H9 (cell line): ENCODE data around the gene CRTAP. TPM values are rescaled to one million over a fixed set of nuclear protein-coding genes. Genes with fewer than 3 reads are reported as not detected.

Source experiments
- DNase-seq: peaks from one replicate; pipeline ENCODE4 v3.0.0-alpha.2; 2017
- H2AFZ ChIP-seq: one replicate; pipeline ENCODE4 v1.6.1; 2013; ENCODE audit warnings: mild to moderate bottlenecking, low read length, control low read depth, moderate library complexity
- H2AK5ac ChIP-seq: 2 replicates; pipeline ENCODE4 v1.6.1; 2013; ENCODE audit warnings: low read length, control low read depth, mixed read lengths; ENCODE audit not compliant: insufficient read length
- H2BK120ac ChIP-seq: one replicate; pipeline ENCODE4 v1.6.1; 2013; ENCODE audit warnings: low read depth, mild to moderate bottlenecking, low read length, control low read depth, inconsistent platforms; ENCODE audit not compliant: poor library complexity, severe bottlenecking
- H2BK12ac ChIP-seq: 2 replicates; pipeline ENCODE4 v1.6.1; 2013; ENCODE audit warnings: low read length, control low read depth, mixed read lengths, low read depth; ENCODE audit not compliant: insufficient read length
- H2BK15ac ChIP-seq: 2 replicates; pipeline ENCODE4 v1.6.1; 2013; ENCODE audit warnings: low read depth, low read length, control low read depth
- H2BK20ac ChIP-seq: one replicate; pipeline ENCODE4 v1.6.1; 2013; ENCODE audit warnings: low read depth, mild to moderate bottlenecking, low read length, control low read depth, inconsistent platforms; ENCODE audit not compliant: poor library complexity, severe bottlenecking
- H2BK5ac ChIP-seq: 2 replicates; pipeline ENCODE4 v1.6.1; 2013; ENCODE audit warnings: low read length, control low read depth, mixed read lengths; ENCODE audit not compliant: insufficient read length
- H3K14ac ChIP-seq: 2 replicates; pipeline ENCODE4 v1.6.1; 2013; ENCODE audit warnings: low read length, control low read depth; ENCODE audit not compliant: insufficient read depth
- H3K18ac ChIP-seq: 2 replicates; pipeline ENCODE4 v1.6.1; 2013; ENCODE audit warnings: low read depth, mild to moderate bottlenecking, mixed read lengths, low read length, control low read depth; ENCODE audit not compliant: insufficient read length
- H3K23ac ChIP-seq: 2 replicates; pipeline ENCODE4 v1.6.1; 2013; ENCODE audit warnings: low read length, control low read depth, mixed read lengths, low read depth; ENCODE audit not compliant: insufficient read length
- H3K23me2 ChIP-seq: 2 replicates; pipeline ENCODE4 v1.6.1; 2013; ENCODE audit warnings: low read depth, mild to moderate bottlenecking, mixed read lengths, low read length, control low read depth; ENCODE audit not compliant: insufficient read length, poor library complexity, severe bottlenecking
- H3K27ac ChIP-seq: 2 replicates; pipeline ENCODE4 v1.5.1; 2013; ENCODE audit warnings: low read length, control low read depth, mixed read lengths, low read depth; ENCODE audit not compliant: insufficient read length
- H3K27me3 ChIP-seq: 2 replicates; pipeline ENCODE4 v1.6.1; 2013; ENCODE audit warnings: low read length, control low read depth, inconsistent platforms; ENCODE audit not compliant: insufficient read depth
- H3K4ac ChIP-seq: 2 replicates; pipeline ENCODE4 v1.6.1; 2013; ENCODE audit warnings: low read depth, mild to moderate bottlenecking, control low read depth, inconsistent platforms, low read length, moderate library complexity
- H3K4me1 ChIP-seq: 2 replicates; pipeline ENCODE4 v1.6.1; 2013; ENCODE audit warnings: low read length, control low read depth, inconsistent platforms; ENCODE audit not compliant: insufficient read depth
- H3K4me2 ChIP-seq: 2 replicates; pipeline ENCODE4 v1.6.1; 2013; ENCODE audit warnings: low read length, control low read depth, mixed read lengths; ENCODE audit not compliant: insufficient read length, insufficient read depth
- H3K56ac ChIP-seq: 2 replicates; pipeline ENCODE4 v1.6.1; 2013; ENCODE audit warnings: low read depth, mild to moderate bottlenecking, mixed read lengths, low read length, control low read depth; ENCODE audit not compliant: insufficient read length
- H3K79me1 ChIP-seq: 2 replicates; pipeline ENCODE4 v1.6.1; 2013; ENCODE audit warnings: low read depth, mild to moderate bottlenecking, moderate library complexity, low read length, control low read depth, inconsistent platforms; ENCODE audit not compliant: insufficient read depth, poor library complexity, severe bottlenecking
- H3K79me2 ChIP-seq: 2 replicates; pipeline ENCODE4 v1.6.1; 2013; ENCODE audit warnings: low read length, control low read depth, inconsistent platforms; ENCODE audit not compliant: insufficient read depth
- H3K9ac ChIP-seq: 2 replicates; pipeline ENCODE4 v1.6.1; 2013; ENCODE audit warnings: low read length, control low read depth, mixed read lengths; ENCODE audit not compliant: insufficient read length; ENCODE audit errors: extremely low read depth
- H3K9me3 ChIP-seq: one replicate; pipeline ENCODE4 v1.6.1; 2013; ENCODE audit warnings: low read depth, low read length, inconsistent platforms; ENCODE audit not compliant: control insufficient read depth
- H3T11ph ChIP-seq: one replicate; pipeline ENCODE4 v1.6.1; 2013; ENCODE audit warnings: mild to moderate bottlenecking, low read length, control low read depth, inconsistent platforms
- H4K20me1 ChIP-seq: one replicate; pipeline ENCODE4 v1.6.1; 2013; ENCODE audit not compliant: control insufficient read depth, insufficient read length, insufficient read depth
- H4K5ac ChIP-seq: 2 replicates; pipeline ENCODE4 v1.6.1; 2013; ENCODE audit warnings: low read depth, mild to moderate bottlenecking, mixed read lengths, low read length, control low read depth; ENCODE audit not compliant: insufficient read length
- H4K8ac ChIP-seq: replicated peaks from 2 replicates; pipeline ENCODE4 v1.6.1; 2013; ENCODE audit warnings: low read length, control low read depth, mixed read lengths, low read depth; ENCODE audit not compliant: insufficient read length
- H4K91ac ChIP-seq: 2 replicates; pipeline ENCODE4 v1.6.1; 2013; ENCODE audit warnings: low read depth, mild to moderate bottlenecking, moderate library complexity, mixed read lengths, low read length, control low read depth; ENCODE audit not compliant: insufficient read length
- H3K27ac Mint-ChIP-seq, 3 experiments: 2 replicates in 2 of 3; 3 replicates in 1 of 3; pipeline ENCODE4 v1.8.0; 2020 to 2021; ENCODE audit warnings: mixed read lengths in 3 of 3, mild to moderate bottlenecking in 1 of 3, moderate library complexity in 1 of 3
- H3K27me3 Mint-ChIP-seq: 2 replicates; pipeline ENCODE4 v1.8.0; 2021; ENCODE audit warnings: low read depth, mild to moderate bottlenecking, moderate library complexity, mixed read lengths
- H3K36me3 Mint-ChIP-seq, 3 experiments: 2 replicates in 2 of 3; 3 replicates in 1 of 3; pipeline ENCODE4 v1.8.0; 2020 to 2021; ENCODE audit warnings: low read depth in 3 of 3, mixed read lengths in 3 of 3; ENCODE audit not compliant: insufficient read depth in 1 of 3
- H3K4me1 Mint-ChIP-seq, 2 experiments: 2 replicates each; pipeline ENCODE4 v1.8.0; 2020; ENCODE audit warnings: mixed read lengths in 2 of 2
- H3K4me3 Mint-ChIP-seq, 2 experiments: 2 replicates in 1 of 2; 3 replicates in 1 of 2; pipeline ENCODE4 v1.8.0; 2020 to 2021; ENCODE audit warnings: mild to moderate bottlenecking in 2 of 2, mixed read lengths in 2 of 2, moderate library complexity in 1 of 2
- H3K9me3 Mint-ChIP-seq, 2 experiments: 2 replicates in 1 of 2; 3 replicates in 1 of 2; pipeline ENCODE4 v1.8.0; 2020; ENCODE audit warnings: mild to moderate bottlenecking in 2 of 2, mixed read lengths in 2 of 2, moderate library complexity in 1 of 2
- WGBS: extraction: QIAGEN DNeasy Blood & Tissue Kit; methylation state at CpG from one replicate; pipeline ENCODE4 v1.1.7; 2013; ENCODE audit warnings: missing lambda C conversion rate, low lambda C conversion rate, mixed read lengths; ENCODE audit not compliant: insufficient read length; ENCODE audit errors: extremely low coverage; 5-methylcytosine and 5-hydroxymethylcytosine counted together
- total RNA-seq: library from RNA; stranded (reverse); gene quantifications from 2 replicates; pipeline ENCODE4 v1.2.1, GENCODE V29; 2021
- TF ChIP-seq, protein P1 (sequence below): fragments of 200-600 bp; sonication (generic); conservative IDR thresholded peaks from 3 replicates; pipeline ENCODE4 v1.8.0; 2021; ENCODE audit warnings: antibody characterized with exemption, mild to moderate bottlenecking

Gene CRTAP
- total RNA-seq, 1 experiment from 2014 or later = 159 TPM

GRCh38 chr3:33104803-33105202, 9.0 kb upstream of the CRTAP start:
- no peak for DNase-seq
- H3K27ac Mint-ChIP-seq = no peak overlapping the region
- H3K4me1 Mint-ChIP-seq = no peaks in the 10 kb centered on the region

More at GRCh38 chr3:33104803-33105202, 9.0 kb upstream of the CRTAP start:
- H2BK12ac ChIP-seq = no peak overlapping the region
- H3T11ph ChIP-seq = no peak overlapping the region
- no peaks in the 10 kb centered on the region for H3K79me2 ChIP-seq
- no peak overlapping the region for H3K4ac ChIP-seq
- H2BK15ac ChIP-seq = no peak overlapping the region
- no peak overlapping the region for H4K91ac ChIP-seq
- no peaks in the 10 kb centered on the region for H3K23me2 ChIP-seq
- Mint-ChIP-seq H3K9me3 (no peaks in the 10 kb centered on the region), H3K27me3 (peaks cover 4% of the 10 kb centered on the region; the same call in 1 of the 2 replicates), H3K36me3 (no peaks in the 10 kb centered on the region), H3K4me3 (no peak overlapping the region)
- H2AFZ ChIP-seq = no peak overlapping the region
- no peak overlapping the region for H4K5ac ChIP-seq
- H3K23ac ChIP-seq = no peak overlapping the region
- no peak overlapping the region for H2BK5ac ChIP-seq
- no peak overlapping the region for H3K4me2 ChIP-seq
- whole genome bisulfite sequencing = no CpG with 5 or more reads among the region's 3 CpGs
- no peak overlapping the region for H3K9ac ChIP-seq
- H4K8ac ChIP-seq = no peak overlapping the region
- no peaks in the 10 kb centered on the region for H3K9me3 ChIP-seq
- H3K27ac ChIP-seq = no peak overlapping the region
- no peaks in the 10 kb centered on the region for H3K4me1 ChIP-seq
- H2AK5ac ChIP-seq = no peak overlapping the region
- no peak overlapping the region for H2BK120ac ChIP-seq
- no peak overlapping the region for H2BK20ac ChIP-seq
- H3K56ac ChIP-seq = no peak overlapping the region
- no peaks in the 10 kb centered on the region for H3K79me1 ChIP-seq
- no peaks in the 10 kb centered on the region for H3K27me3 ChIP-seq
- H3K14ac ChIP-seq = no peak overlapping the region
- TF ChIP-seq, protein P1, sequence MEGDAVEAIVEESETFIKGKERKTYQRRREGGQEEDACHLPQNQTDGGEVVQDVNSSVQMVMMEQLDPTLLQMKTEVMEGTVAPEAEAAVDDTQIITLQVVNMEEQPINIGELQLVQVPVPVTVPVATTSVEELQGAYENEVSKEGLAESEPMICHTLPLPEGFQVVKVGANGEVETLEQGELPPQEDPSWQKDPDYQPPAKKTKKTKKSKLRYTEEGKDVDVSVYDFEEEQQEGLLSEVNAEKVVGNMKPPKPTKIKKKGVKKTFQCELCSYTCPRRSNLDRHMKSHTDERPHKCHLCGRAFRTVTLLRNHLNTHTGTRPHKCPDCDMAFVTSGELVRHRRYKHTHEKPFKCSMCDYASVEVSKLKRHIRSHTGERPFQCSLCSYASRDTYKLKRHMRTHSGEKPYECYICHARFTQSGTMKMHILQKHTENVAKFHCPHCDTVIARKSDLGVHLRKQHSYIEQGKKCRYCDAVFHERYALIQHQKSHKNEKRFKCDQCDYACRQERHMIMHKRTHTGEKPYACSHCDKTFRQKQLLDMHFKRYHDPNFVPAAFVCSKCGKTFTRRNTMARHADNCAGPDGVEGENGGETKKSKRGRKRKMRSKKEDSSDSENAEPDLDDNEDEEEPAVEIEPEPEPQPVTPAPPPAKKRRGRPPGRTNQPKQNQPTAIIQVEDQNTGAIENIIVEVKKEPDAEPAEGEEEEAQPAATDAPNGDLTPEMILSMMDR = no peak
- no peaks in the 10 kb centered on the region for H4K20me1 ChIP-seq
- no peak overlapping the region for H3K18ac ChIP-seq
